Measurements from ENCODE around the gene PLCXD1. TPM values are rescaled to one million over a fixed set of nuclear protein-coding genes. Genes with fewer than 3 reads are reported as not detected.

The PLCXD1 gene
- total RNA-seq, 1 experiment from 2014 or later: 60.9 TPM

DNA sequence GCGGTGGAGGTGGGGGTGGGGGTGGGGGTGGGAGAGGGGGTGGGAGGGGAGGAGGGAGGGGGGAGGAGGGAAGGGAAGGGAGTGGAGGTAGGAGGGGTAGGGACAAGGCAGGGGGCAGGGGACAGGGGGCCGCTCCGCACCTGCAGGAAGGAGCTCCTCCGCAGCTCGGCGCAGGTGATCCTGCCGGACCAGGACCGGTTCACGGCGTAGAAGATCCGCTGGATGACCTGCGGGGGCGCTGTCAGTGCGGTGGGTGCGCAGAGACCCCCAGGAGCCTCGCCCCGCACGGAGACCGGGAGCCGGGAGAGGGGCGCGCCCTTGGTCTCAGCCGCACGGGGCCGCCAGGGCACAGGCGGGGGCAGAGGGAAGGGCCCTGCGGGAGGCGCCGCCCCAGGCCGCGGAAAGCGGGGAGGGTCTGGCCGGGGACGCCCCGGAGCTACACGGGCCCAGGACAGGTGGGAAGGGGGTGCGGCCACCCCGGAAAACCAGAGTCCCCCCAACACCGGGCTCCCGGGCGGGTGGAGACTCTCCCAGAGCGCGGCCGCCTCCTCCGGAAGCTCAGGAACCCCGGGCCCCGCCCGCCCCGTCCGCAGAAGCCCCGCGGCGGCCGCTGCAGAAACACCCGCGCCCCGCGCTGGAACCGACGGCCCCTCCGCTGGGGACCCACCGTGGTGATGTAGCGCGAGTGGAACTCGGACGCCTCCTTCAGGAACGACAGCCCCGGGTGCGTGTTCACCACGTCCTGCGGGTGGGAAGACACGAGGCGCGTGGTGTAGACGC is 65.0 kb downstream of the PLCXD1 start:
- no peak overlapping the region for H3K4me3 ChIP-seq (ENCODE audit: low read depth, low read length, poor library complexity, severe bottlenecking)
- DNase-seq (ENCODE audit: low spot score): no peak
- H3K27me3 ChIP-seq (replicated peaks; ENCODE audit: insufficient read depth, low read depth, low read length, poor library complexity): no peaks in the 10 kb centered on the region
- no peaks in the 10 kb centered on the region for H3K36me3 ChIP-seq (ENCODE audit: insufficient read depth, low read length, poor library complexity, severe bottlenecking)
- H3K27ac ChIP-seq (ENCODE audit: low read depth, low read length, poor library complexity, severe bottlenecking): no peak overlapping the region
- H3K4me1 ChIP-seq (ENCODE audit: insufficient read depth, low read length, poor library complexity, severe bottlenecking): no peaks in the 10 kb centered on the region
- TF ChIP-seq, protein P1, sequence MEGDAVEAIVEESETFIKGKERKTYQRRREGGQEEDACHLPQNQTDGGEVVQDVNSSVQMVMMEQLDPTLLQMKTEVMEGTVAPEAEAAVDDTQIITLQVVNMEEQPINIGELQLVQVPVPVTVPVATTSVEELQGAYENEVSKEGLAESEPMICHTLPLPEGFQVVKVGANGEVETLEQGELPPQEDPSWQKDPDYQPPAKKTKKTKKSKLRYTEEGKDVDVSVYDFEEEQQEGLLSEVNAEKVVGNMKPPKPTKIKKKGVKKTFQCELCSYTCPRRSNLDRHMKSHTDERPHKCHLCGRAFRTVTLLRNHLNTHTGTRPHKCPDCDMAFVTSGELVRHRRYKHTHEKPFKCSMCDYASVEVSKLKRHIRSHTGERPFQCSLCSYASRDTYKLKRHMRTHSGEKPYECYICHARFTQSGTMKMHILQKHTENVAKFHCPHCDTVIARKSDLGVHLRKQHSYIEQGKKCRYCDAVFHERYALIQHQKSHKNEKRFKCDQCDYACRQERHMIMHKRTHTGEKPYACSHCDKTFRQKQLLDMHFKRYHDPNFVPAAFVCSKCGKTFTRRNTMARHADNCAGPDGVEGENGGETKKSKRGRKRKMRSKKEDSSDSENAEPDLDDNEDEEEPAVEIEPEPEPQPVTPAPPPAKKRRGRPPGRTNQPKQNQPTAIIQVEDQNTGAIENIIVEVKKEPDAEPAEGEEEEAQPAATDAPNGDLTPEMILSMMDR (conservative IDR thresholded peaks at IDR 0.05; ENCODE audit: low read depth, low read length): no peak
- TF ChIP-seq EZH2 (IDR thresholded peaks at IDR 0.05; ENCODE audit: borderline replicate concordance, low read depth, low read length, poor library complexity, severe bottlenecking): no peak
- no TSS peak for BruUV-seq (replicated peaks)
- CTCF ChIA-PET: no interaction called here
- intact Hi-C loops (cut with micrococcal nuclease; ENCODE audit: unreplicated experiment): no loop called here
- POLR2A ChIA-PET (ENCODE audit: low non-redundant PET): no interaction called here
- no peaks in the 10 kb centered on the region for H3K9me3 ChIP-seq (ENCODE audit: low read depth, low read length, poor library complexity, severe bottlenecking)

DNA sequence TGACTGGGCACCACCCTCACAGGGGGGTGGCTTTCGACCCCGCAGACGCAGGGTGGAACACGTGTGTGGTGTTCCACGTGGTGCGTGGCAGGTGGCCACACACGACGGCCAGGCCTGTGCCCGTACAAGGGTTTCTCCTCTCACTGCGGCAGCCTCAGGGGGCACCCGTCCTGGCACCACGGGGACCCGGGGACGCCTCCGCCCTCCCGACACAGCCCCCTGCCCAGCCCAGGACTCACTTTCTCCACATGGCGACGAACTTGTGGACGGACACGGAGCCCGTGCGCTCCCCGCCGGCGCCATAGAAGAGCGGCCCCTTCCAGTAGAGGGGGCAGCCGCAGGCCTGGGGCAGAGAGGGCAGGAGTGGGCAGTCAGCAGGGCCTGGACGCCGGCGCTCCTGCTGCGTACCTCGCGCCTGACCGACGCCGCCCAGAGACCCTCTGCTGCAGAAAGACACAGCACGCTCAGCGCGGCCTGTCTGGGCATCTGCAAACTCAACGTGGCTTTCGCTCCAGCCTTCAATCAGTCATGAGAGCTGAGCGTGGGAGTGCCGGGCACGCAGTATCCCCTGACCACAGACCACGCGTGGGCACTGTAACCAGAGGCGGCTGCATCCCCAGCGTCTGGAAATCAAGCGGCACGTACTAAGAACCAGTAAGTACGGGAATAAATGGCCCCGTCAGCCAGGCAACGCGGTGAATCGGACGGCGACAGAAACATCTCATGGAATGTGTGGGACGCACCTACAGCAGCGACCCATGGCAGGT is 66.4 kb downstream of the PLCXD1 start:
- ChIA-PET POLR2A (ENCODE audit: low non-redundant PET) (no interaction called here), CTCF (no interaction called here)
- no peaks in the 10 kb centered on the region for H3K36me3 ChIP-seq (ENCODE audit: insufficient read depth, low read length, poor library complexity, severe bottlenecking)
- no peaks in the 10 kb centered on the region for H3K4me1 ChIP-seq (ENCODE audit: insufficient read depth, low read length, poor library complexity, severe bottlenecking)
- intact Hi-C loops (cut with micrococcal nuclease; ENCODE audit: unreplicated experiment): no loop called here
- no peaks in the 10 kb centered on the region for H3K9me3 ChIP-seq (ENCODE audit: low read depth, low read length, poor library complexity, severe bottlenecking)
- H3K4me3 ChIP-seq (ENCODE audit: low read depth, low read length, poor library complexity, severe bottlenecking): no peak overlapping the region
- TF ChIP-seq EZH2 (IDR thresholded peaks at IDR 0.05; ENCODE audit: borderline replicate concordance, low read depth, low read length, poor library complexity, severe bottlenecking): no peak
- TF ChIP-seq, protein P1 (conservative IDR thresholded peaks at IDR 0.05; ENCODE audit: low read depth, low read length): no peak
- no peak overlapping the region for H3K27ac ChIP-seq (ENCODE audit: low read depth, low read length, poor library complexity, severe bottlenecking)
- no peak for DNase-seq (ENCODE audit: low spot score)
- H3K27me3 ChIP-seq (replicated peaks; ENCODE audit: insufficient read depth, low read depth, low read length, poor library complexity): no peaks in the 10 kb centered on the region
- BruUV-seq (replicated peaks): no TSS peak

DNA sequence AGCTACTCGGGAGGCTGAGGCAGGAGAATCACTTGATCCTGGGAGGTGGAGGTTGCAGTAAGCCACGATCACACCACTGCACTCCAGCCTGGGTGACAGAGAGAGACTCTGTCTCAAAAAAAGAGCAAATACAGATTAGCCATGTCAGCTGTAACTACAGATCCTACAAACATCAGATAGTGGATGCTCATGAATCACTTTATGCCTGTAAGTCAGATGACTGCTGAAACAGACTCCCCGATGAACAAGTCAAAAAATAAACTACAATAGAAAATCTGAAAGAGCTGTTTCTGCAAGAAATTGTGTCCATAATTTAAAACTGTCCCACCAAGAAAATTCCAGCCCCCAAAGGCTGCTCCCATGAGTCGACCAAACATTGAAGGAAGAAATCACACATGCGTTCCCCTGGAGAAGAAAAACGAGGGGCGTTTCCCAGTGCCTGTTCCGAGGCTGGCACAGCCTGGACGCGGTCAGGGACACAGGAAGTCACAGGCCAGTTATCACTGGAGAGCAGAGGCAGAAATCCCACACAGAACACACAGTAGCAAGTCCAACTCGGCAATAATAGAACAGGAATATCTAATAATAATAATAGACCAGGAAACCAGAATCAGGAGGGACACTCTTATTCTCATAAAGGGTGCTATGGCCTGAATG is 67.4 kb downstream of the PLCXD1 start:
- no peak for DNase-seq (ENCODE audit: low spot score)
- BruUV-seq (replicated peaks): no TSS peak
- Histone ChIP-seq H3K4me1 (ENCODE audit: insufficient read depth, low read length, poor library complexity, severe bottlenecking) (no peaks in the 10 kb centered on the region), H3K9me3 (ENCODE audit: low read depth, low read length, poor library complexity, severe bottlenecking) (no peaks in the 10 kb centered on the region), H3K27ac (ENCODE audit: low read depth, low read length, poor library complexity, severe bottlenecking) (no peak overlapping the region), H3K36me3 (ENCODE audit: insufficient read depth, low read length, poor library complexity, severe bottlenecking) (no peaks in the 10 kb centered on the region), H3K4me3 (ENCODE audit: low read depth, low read length, poor library complexity, severe bottlenecking) (no peak overlapping the region), H3K27me3 (replicated peaks; ENCODE audit: insufficient read depth, low read depth, low read length, poor library complexity) (no peaks in the 10 kb centered on the region)
- CTCF ChIA-PET: no interaction called here
- POLR2A ChIA-PET (ENCODE audit: low non-redundant PET): no interaction called here
- intact Hi-C loops (cut with micrococcal nuclease; ENCODE audit: unreplicated experiment): no loop called here
- TF ChIP-seq EZH2 (IDR thresholded peaks at IDR 0.05; ENCODE audit: borderline replicate concordance, low read depth, low read length, poor library complexity, severe bottlenecking): no peak
- TF ChIP-seq, protein P1 (conservative IDR thresholded peaks at IDR 0.05; ENCODE audit: low read depth, low read length): no peak
